RWPE2 (cell line): ENCODE data around the gene PIK3R5.

Experiments
- ATAC-seq: fragments of 200-7000 bp; cut with Tn5 transposase; 3 replicates; pipeline ENCODE4 v1.9.1; 2021; ENCODE audit warnings: low read depth
- DNase-seq: peaks from one replicate; pipeline ENCODE4 v3.0.0-alpha.2; 2020; ENCODE audit warnings: low spot score
- H3K27ac ChIP-seq: fragments of 450-650 bp; 2 replicates; pipeline ENCODE4 v1.5.1; 2017; ENCODE audit warnings: mild to moderate bottlenecking; ENCODE audit not compliant: poor library complexity, severe bottlenecking
- H3K27me3 ChIP-seq: fragments of 250-450 bp; sonication (Bioruptor Pico); 2 replicates; pipeline ENCODE4 v1.5.1; 2021; ENCODE audit warnings: mild to moderate bottlenecking, moderate library complexity; ENCODE audit not compliant: insufficient read depth, poor library complexity, severe bottlenecking
- H3K36me3 ChIP-seq: fragments of 250-450 bp; sonication (Bioruptor Pico); 2 replicates; pipeline ENCODE4 v1.5.1; 2020; ENCODE audit warnings: low read depth, mild to moderate bottlenecking, moderate library complexity
- H3K4me1 ChIP-seq: fragments of 250-450 bp; sonication (Bioruptor Pico); 2 replicates; pipeline ENCODE4 v1.5.1; 2021; ENCODE audit warnings: mild to moderate bottlenecking, moderate library complexity; ENCODE audit not compliant: insufficient read depth, poor library complexity, severe bottlenecking
- H3K4me3 ChIP-seq: fragments of 250-450 bp; sonication (Bioruptor Pico); 2 replicates; pipeline ENCODE4 v1.5.1; 2021; ENCODE audit warnings: mild to moderate bottlenecking, moderate library complexity; ENCODE audit not compliant: severe bottlenecking
- H3K9me3 ChIP-seq: fragments of 250-450 bp; sonication (Bioruptor Pico); 2 replicates; pipeline ENCODE4 v1.5.1; 2021; ENCODE audit warnings: mild to moderate bottlenecking, moderate library complexity; ENCODE audit not compliant: severe bottlenecking
- TF ChIP-seq, protein P1 (sequence below): fragments of 450-650 bp; IDR thresholded peaks from one replicate; pipeline ENCODE4 v1.5.1; 2017; ENCODE audit warnings: mild to moderate bottlenecking, moderate library complexity; ENCODE audit not compliant: poor library complexity, severe bottlenecking

PIK3R5 gene

GRCh38 chr17:8960325-8961140 lies 5.0 kb downstream of the PIK3R5 start:
- TF ChIP-seq, protein P1, sequence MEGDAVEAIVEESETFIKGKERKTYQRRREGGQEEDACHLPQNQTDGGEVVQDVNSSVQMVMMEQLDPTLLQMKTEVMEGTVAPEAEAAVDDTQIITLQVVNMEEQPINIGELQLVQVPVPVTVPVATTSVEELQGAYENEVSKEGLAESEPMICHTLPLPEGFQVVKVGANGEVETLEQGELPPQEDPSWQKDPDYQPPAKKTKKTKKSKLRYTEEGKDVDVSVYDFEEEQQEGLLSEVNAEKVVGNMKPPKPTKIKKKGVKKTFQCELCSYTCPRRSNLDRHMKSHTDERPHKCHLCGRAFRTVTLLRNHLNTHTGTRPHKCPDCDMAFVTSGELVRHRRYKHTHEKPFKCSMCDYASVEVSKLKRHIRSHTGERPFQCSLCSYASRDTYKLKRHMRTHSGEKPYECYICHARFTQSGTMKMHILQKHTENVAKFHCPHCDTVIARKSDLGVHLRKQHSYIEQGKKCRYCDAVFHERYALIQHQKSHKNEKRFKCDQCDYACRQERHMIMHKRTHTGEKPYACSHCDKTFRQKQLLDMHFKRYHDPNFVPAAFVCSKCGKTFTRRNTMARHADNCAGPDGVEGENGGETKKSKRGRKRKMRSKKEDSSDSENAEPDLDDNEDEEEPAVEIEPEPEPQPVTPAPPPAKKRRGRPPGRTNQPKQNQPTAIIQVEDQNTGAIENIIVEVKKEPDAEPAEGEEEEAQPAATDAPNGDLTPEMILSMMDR = no peak
- DNase-seq (no peak), ATAC-seq (no peak)
- no peak overlapping the region for H3K4me3 ChIP-seq
- H3K36me3 ChIP-seq = no peaks in the 10 kb centered on the region
- no peaks in the 10 kb centered on the region for H3K4me1 ChIP-seq
- H3K27ac ChIP-seq = no peak overlapping the region
- H3K9me3 ChIP-seq = no peaks in the 10 kb centered on the region
- peaks cover 12% of the 10 kb centered on the region for H3K27me3 ChIP-seq

GRCh38 chr17:8959312-8959918 lies 6.1 kb downstream of the PIK3R5 start:
- Histone ChIP-seq H3K36me3 (no peaks in the 10 kb centered on the region), H3K9me3 (no peaks in the 10 kb centered on the region), H3K27me3 (peaks cover 5% of the 10 kb centered on the region), H3K4me3 (no peak overlapping the region), H3K4me1 (no peaks in the 10 kb centered on the region), H3K27ac (no peak overlapping the region)
- TF ChIP-seq, protein P1 = no peak
- no peak for ATAC-seq
- no peak for DNase-seq

- Histone ChIP-seq H3K36me3 (no peaks in the 10 kb centered on the region), H3K9me3 (no peaks in the 10 kb centered on the region), H3K27ac (no peak overlapping the region), H3K4me1 (no peaks in the 10 kb centered on the region), H3K27me3 (peaks cover 5% of the 10 kb centered on the region), H3K4me3 (no peak overlapping the region)
- ATAC-seq (no peak), DNase-seq (no peak)
- TF ChIP-seq, protein P1 = no peak
These were observed 7.8 kb downstream of the PIK3R5 start for GRCh38 chr17:8957721-8958120.

DNA sequence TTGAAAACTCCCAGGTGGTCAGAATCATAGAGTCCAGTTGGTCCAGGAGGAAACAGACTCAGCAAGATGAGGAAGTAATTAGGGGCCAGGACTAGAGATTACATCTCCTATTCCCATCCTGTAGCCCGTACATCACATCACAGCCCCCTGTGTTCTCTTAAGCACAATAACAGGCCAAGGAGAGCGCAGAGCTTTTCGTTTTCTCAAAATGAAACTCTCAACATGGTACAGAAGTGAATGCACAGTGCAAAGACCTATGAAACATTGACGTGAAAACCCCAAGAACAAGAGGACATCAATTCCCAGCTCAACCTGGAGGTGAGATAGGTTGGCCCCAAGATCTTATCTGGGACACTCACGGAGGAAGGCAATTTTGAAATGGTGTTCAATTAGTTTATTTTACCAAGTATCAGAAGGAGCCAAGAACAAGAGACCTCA lies 9.0 kb downstream of the PIK3R5 start:
- H3K9me3 ChIP-seq = no peaks in the 10 kb centered on the region
- no peaks in the 10 kb centered on the region for H3K4me1 ChIP-seq
- DNase-seq (no peak), ATAC-seq (no peak)
- H3K27ac ChIP-seq = no peak overlapping the region
- H3K27me3 ChIP-seq = peaks cover 5% of the 10 kb centered on the region
- TF ChIP-seq, protein P1 = no peak
- no peaks in the 10 kb centered on the region for H3K36me3 ChIP-seq
- no peak overlapping the region for H3K4me3 ChIP-seq
